Natural killer cell treated with Interleukin-12 subunit alpha and Interleukin-12 subunit beta and Interleukin-15 and Interleukin-18, amount 100 ng/mL, for 72 hours (primary cell): ENCODE data around the gene CAMK1D. TPM values are rescaled to one million over a fixed set of nuclear protein-coding genes. Genes with fewer than 3 reads are reported as not detected.
"Not testable (repeated sequence)": the region's sequence is repeated elsewhere in the genome, so short reads cannot be mapped to it uniquely, and the experiment has no call there.

ENCODE experiments used
- ATAC-seq, 2 donors: fragments of 150-1000 bp; cut with Tn5 transposase in 1 of 2; sonication (Bioruptor Pico), chemical (Tn5 transposase) in 1 of 2; 2 replicates each; pipeline ENCODE4 v1.10.0; 2021
- DNase-seq: peaks from one replicate; pipeline ENCODE4 v3.0.0; 2022; ENCODE audit warnings: low spot score
- H3K27ac Mint-ChIP-seq, 2 donors: 1 replicate in 1 of 2; 2 replicates in 1 of 2; pipeline ENCODE4 v1.8.0; 2022; ENCODE audit warnings: mixed read lengths in 2 of 2, mild to moderate bottlenecking in 1 of 2, moderate library complexity in 1 of 2
- H3K27me3 Mint-ChIP-seq, 2 donors: 1 replicate in 1 of 2; 2 replicates in 1 of 2; pipeline ENCODE4 v1.8.0; 2022; ENCODE audit warnings: mixed read lengths in 2 of 2
- H3K36me3 Mint-ChIP-seq: one replicate; pipeline ENCODE4 v1.8.0; 2022; ENCODE audit warnings: mixed read lengths
- H3K4me1 Mint-ChIP-seq, 2 donors: 1 replicate in 1 of 2; 2 replicates in 1 of 2; pipeline ENCODE4 v1.8.0; 2022; ENCODE audit warnings: low read depth in 2 of 2, mixed read lengths in 2 of 2, mild to moderate bottlenecking in 1 of 2
- H3K4me3 Mint-ChIP-seq: one replicate; pipeline ENCODE4 v1.8.0; 2022; ENCODE audit warnings: mixed read lengths
- H3K9me3 Mint-ChIP-seq: 2 replicates; pipeline ENCODE4 v1.8.0; 2022; ENCODE audit warnings: mixed read lengths
- total RNA-seq, 2 donors: library from RNA; stranded (reverse); gene quantifications; one replicate each; pipeline ENCODE4 v1.2.3, GENCODE V29; 2022

Gene CAMK1D
- total RNA-seq, 2 donors from 2014 or later, result 16.3 to 36.9 TPM

DNA sequence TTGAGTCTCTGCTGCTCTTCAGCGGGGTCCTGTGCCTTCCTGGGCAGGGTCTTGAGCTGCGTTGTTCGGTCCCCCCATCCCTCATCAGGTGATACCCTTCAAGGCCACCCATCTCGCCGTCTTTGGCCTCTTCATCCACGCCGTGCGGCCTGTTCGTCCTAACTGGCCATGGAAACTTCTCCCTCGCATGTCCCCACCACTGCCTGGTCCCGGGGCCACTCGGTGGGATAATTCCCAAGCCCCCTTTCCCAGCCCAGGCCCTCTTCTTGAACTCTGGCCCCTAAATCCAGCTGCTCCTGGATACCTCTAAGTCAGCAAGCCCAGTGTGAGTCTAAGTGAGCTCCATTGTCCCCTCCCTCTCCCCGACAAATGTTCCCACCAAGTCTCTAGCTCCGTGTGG, 74.5 kb downstream of the CAMK1D start:
- Mint-ChIP-seq H3K9me3 (no peaks in the 10 kb centered on the region), H3K4me1 (peaks cover 13 to 29% of the 10 kb centered on the region in 2 donors), H3K4me3 (no peak overlapping the region), H3K36me3 (no peaks in the 10 kb centered on the region), H3K27me3 (no peaks in the 10 kb centered on the region), H3K27ac (peak overlapping the region in 1 of 2 donors; percentile 28)
- ATAC-seq (no peak), DNase-seq (no peak)

DNA sequence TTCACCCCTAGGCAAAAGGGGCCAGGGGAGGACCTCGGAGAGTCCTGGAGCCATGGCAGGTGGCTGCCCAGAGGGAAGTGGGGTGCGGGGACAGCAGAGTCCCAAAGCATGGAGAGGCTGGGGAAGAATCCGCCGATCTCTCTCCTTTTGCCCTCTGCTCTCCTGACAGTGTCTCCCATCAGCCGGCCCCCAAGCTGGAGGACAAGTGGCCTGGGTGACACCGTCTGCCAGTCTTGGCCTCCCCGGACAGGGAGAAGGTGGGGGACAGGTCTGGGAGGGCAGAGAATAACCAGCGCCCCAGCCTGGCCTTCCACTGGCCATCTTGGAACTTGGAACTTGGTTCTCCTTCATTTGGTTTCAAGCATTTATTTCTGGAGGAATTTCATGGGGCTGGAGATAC, 77.9 kb downstream of the CAMK1D start:
- Mint-ChIP-seq H3K9me3 (no peaks in the 10 kb centered on the region), H3K27ac (no peak overlapping the region), H3K27me3 (no peaks in the 10 kb centered on the region), H3K4me1 (peaks cover 8 to 31% of the 10 kb centered on the region in 2 donors), H3K36me3 (no peaks in the 10 kb centered on the region), H3K4me3 (no peak overlapping the region)
- DNase-seq (no peak), ATAC-seq (no peak)

DNA sequence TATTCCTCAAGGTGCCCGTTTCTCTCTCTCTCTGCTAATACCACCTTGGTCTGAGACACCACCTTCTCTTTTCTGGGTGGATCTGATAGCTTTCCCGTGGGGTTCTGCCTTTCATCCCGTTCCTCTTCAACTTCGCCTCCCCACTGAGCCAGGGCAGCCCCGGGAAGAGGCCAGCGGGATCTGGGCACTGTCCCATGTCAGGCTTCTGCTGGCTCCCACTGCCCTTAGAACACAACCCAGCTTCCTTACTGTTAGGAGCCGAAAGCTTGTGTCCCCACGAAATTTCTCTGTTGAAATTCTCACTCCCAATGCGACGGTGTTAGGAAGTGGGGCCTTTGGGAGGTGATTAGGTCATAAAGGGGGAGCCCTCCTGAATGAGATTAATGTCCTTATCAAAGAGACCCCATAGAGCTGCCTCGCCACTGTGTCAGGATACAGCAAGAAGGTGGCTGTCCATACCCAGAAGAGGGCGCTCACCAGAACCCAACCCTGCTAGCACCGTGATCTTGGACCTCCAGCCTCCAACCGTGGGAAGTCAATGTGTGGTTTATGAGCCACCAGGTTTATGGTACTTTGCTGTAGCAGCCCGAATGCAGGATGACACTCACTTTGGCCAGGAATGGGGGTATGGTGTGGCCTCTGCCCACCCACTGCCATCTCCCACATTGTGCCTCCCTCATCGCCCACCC, 79.2 kb downstream of the CAMK1D start:
- no peak for ATAC-seq
- DNase-seq, result no peak
- no peak overlapping the region for H3K27ac Mint-ChIP-seq
- H3K9me3 Mint-ChIP-seq, result no peaks in the 10 kb centered on the region
- no peak overlapping the region for H3K4me3 Mint-ChIP-seq
- H3K27me3 Mint-ChIP-seq, result no peaks in the 10 kb centered on the region
- H3K4me1 Mint-ChIP-seq, result peaks cover 6 to 30% of the 10 kb centered on the region in 2 donors
- no peaks in the 10 kb centered on the region for H3K36me3 Mint-ChIP-seq

DNA sequence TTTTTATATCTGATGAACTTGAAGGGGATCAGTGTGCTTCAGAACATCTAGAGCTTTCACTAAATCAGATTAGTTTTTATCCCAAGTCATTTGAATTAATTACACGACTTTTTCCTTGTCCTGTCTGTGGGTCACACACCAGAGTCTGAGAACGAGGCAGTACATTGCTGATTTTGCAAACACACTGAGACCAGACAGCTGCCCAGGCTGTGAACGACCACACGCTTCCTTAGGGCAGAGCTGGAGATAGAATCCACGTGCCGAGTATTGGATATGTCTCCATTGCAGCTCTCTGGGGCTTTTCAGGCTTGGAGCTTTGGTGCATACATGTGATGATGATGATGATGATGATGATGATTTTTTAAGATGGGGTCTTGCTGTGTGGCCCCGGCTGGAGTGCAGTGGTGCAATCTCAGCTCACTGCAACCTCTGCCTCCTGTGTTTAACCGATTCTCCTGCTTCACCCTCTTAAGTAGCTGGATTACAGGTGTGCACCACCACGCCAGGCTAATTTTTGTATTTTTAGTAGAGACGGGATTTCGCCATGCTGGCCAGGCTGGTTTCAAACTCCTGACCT, 81.1 kb downstream of the CAMK1D start:
- DNase-seq (no peak), ATAC-seq (no peak)
- Mint-ChIP-seq H3K27ac (no peak overlapping the region), H3K9me3 (no peaks in the 10 kb centered on the region), H3K27me3 (no peaks in the 10 kb centered on the region), H3K4me3 (no peak overlapping the region), H3K36me3 (no peaks in the 10 kb centered on the region), H3K4me1 (peaks cover 6 to 15% of the 10 kb centered on the region in 2 donors)

DNA sequence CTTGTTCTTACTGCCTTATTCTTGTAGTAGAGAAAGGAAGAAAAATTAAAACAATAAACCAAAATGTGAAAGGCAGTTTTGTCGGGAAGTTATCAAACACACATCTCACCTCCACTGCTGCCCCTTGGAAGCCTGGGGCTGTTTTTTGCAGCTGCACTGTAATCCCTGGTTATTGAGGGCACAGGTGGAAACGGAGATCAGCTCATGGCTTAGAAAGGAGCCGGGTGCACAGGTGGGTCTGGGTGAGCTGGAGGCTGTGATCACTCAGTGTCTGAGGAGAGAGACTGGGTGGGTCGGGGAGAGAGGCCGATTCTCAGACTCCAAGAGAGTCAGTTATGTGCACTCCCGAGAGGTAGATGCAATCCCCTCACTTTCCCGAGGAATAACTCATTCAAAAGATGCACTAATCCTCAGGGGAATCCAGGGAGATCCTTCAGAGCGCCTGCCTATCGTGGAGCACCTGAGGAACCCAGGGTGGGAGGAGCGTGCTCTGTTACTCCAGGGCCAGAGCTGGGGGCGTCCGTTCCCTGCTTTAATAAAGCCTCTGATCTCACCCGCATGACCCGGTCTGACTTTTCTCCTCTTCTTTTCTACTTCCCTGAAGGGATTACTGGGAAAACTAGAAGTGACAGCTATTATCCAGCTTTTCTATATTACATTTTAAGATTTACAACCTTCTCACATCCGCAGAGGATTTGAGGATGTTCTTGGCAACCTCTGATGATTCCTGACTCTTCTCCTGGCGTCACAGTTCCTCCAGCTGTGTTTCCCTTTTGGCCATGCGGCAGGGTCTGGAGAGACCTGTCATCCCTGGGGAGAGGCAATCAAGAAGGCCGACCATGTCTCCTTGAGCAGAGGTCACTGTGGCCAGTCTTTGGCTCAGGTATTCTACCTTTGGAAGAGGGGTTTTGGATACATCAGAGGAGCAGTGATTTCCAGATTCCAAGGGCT, 82.1 kb downstream of the CAMK1D start:
- no peak for ATAC-seq
- Mint-ChIP-seq H3K9me3 (no peaks in the 10 kb centered on the region), H3K27ac (peak overlapping the region in 1 of 2 donors; percentile 2), H3K4me1 (peaks cover 6 to 14% of the 10 kb centered on the region in 2 donors), H3K27me3 (no peaks in the 10 kb centered on the region), H3K4me3 (no peak overlapping the region), H3K36me3 (no peaks in the 10 kb centered on the region)
- DNase-seq, result no peak

DNA sequence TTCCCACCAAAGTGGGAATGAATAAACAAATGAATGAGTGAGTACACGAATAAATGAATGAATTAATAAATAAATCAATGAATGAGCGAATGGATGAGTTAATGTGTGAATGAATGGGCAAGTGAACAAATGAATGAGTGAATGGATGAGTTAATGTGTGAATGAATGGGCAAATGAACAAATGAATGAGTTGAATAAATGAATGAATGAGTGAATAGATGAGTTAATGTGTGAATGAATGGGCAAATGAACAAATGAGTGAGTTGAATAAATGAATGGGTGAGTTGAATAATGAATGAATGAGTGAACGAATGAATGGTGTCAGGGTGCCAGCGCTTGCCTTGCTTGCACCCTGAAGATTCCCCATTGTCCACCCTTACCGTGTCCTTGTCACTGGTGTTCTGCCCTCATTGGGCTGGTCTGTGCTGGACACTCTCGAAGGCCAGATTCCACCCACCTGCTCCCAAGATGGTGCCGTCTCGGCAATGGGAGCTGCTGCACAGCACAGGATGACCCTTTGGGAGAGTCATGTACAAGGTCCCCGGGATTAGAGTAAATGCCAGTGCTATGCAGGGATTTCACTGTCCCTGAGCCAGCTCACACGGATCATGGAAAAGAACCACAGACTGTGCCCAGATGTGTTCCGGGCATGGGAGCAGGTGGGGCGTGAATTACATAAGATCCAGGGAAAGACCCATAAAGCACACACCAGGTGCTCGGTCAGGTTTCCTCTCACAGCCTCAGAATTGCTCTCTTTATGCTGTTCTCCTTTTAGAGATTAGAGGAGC, 83.2 kb downstream of the CAMK1D start:
- Mint-ChIP-seq H3K36me3 (no peaks in the 10 kb centered on the region), H3K27me3 (no peaks in the 10 kb centered on the region), H3K27ac (peak overlapping the region in 1 of 2 donors; percentile 2), H3K4me1 (peaks cover 6 to 14% of the 10 kb centered on the region in 2 donors), H3K4me3 (no peak overlapping the region), H3K9me3 (no peaks in the 10 kb centered on the region)
- ATAC-seq, result no peak
- DNase-seq, result no peak

DNA sequence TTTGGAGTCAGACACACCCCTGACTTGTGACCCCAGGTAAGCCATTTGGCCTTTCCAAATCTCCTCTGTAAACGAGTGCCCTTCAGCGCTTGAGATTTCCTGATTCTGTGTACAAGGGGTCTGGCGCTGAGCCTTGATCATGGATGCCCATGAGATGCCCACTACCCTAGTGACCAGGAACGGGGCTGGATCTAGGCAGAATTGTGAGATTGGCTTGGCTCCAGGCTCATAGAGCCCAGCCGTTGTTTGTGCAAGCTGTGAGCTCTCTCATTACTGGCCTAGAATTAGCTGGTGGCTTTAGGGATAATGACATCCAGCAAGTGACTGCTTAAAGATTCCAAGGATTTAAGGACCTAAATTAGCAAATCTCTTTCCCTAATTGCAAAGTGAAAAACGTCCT, 84.9 kb downstream of the CAMK1D start:
- DNase-seq (no peak), ATAC-seq (no peak)
- H3K27me3 Mint-ChIP-seq, result no peaks in the 10 kb centered on the region
- peaks cover 5% of the 10 kb centered on the region for H3K36me3 Mint-ChIP-seq
- H3K27ac Mint-ChIP-seq, result peak overlapping the region in 1 of 2 donors; percentile 41
- no peaks in the 10 kb centered on the region for H3K9me3 Mint-ChIP-seq
- H3K4me3 Mint-ChIP-seq, result no peak overlapping the region
- H3K4me1 Mint-ChIP-seq, result peaks cover 11% of the 10 kb centered on the region in 2 donors

DNA sequence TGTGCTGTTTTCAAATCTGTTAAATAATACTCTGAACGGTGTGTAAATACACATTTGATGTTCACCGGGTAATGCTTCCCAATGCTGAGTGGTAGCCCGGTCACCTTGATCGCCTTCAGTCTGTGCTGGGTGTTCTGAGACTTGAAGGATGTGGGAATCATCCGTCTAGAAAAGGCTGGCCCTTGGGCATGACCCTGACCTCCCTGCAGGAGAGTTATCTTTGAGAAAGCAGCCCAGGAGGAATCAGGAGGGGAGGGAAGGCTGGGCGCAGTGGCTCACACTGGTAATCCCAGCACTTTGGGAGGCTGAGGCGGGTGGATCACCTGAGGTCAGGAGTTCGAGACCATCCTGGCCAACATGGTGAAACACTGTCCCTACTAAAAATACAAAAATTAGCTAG, 85.3 kb downstream of the CAMK1D start:
- not testable (repeated sequence) for H3K36me3 Mint-ChIP-seq, H3K27me3 Mint-ChIP-seq, H3K4me3 Mint-ChIP-seq, ATAC-seq, DNase-seq, H3K9me3 Mint-ChIP-seq
- H3K27ac Mint-ChIP-seq, result peak overlapping the region in 1 of 2 donors; percentile 41
- peaks cover 14% of the 10 kb centered on the region in 2 donors for H3K4me1 Mint-ChIP-seq

DNA sequence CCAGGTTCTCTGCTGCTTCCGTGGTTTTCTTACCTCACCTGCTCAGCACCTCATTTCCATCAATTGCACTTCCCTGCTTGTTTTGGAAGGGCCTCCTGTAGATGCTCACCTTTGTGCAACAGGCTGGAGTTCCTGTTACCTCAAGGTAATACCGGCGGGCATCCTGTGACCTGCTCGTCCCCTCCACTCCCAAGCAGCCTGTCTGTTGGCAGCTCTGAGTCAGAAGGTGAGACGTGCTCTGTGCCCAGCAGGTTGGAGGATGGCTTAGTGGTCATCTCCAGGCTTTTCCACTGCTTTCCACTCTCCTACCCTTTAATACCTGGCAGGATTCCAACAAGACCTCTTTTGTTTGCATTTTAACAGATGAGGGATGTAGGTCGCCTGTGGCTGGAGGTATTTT, 86.0 kb downstream of the CAMK1D start:
- ATAC-seq (no peak), DNase-seq (no peak)
- Mint-ChIP-seq H3K27me3 (no peaks in the 10 kb centered on the region), H3K4me1 (peaks cover 9 to 12% of the 10 kb centered on the region in 2 donors), H3K27ac (no peak overlapping the region), H3K9me3 (peaks cover 5% of the 10 kb centered on the region), H3K36me3 (peaks cover 11% of the 10 kb centered on the region), H3K4me3 (no peak overlapping the region)

DNA sequence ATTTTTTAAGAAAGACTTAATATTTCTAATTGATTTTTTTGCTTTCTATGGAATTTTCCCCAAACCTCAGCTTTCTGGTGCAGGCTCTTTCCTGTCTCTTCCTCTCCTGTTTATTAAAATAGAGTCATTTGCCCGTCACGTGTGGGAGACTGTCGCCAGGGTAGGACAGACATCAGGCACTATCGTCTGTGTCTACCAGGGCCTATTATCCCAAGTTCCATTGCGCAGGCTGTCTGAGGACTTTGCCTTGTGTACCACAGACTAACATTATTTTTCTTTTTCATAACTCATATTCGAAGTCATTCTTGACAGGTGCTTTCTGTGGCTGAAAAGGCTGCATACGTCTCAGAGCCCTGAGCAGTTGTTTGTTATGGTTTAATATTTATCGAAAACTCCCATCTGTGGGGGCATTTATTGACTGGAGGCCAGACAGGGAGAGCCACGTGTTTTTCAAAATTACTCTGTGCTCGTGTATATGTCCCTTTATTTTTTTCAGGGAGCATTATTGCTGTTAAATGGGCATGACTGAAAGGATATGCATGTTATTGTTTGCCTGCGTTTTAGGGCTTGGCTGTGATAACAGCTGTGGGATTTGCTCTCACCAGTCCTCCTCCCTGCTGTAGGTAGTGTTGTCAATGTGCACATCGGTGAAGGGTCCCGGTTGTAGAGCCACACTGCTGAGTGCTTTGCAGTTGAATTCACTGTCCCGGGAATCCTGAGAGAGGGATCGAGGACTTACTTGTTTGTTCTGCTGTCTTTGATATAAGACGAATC, 89.8 kb downstream of the CAMK1D start:
- no peak for DNase-seq
- Mint-ChIP-seq H3K27me3 (no peaks in the 10 kb centered on the region), H3K4me3 (no peak overlapping the region), H3K4me1 (peaks cover 7 to 9% of the 10 kb centered on the region in 2 donors), H3K36me3 (peaks cover 11% of the 10 kb centered on the region), H3K9me3 (peaks cover 5% of the 10 kb centered on the region), H3K27ac (no peak overlapping the region)
- ATAC-seq, result no peak

DNA sequence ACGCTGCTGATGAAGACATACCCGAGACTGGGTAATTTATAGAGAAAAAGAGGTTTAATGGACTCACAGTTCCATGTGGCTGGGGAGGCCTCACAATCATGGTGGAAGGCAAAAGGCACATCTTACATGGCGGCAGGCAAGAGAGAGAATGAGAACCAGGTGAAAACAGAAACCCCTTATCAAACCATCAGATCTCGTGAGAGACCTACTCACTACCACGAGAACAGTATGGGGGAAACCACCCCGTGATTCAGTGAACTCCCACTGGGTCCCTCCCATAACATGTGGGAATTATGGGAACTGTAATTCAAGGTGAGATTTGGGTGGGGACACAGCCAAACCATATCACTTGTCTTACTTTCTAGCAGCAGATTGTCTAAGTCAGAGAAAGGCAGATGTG, 90.4 kb downstream of the CAMK1D start:
- H3K9me3 Mint-ChIP-seq, DNase-seq, H3K4me3 Mint-ChIP-seq, H3K27ac Mint-ChIP-seq, H3K27me3 Mint-ChIP-seq, ATAC-seq, H3K4me1 Mint-ChIP-seq: not testable (repeated sequence)
- peaks cover 11% of the 10 kb centered on the region for H3K36me3 Mint-ChIP-seq

DNA sequence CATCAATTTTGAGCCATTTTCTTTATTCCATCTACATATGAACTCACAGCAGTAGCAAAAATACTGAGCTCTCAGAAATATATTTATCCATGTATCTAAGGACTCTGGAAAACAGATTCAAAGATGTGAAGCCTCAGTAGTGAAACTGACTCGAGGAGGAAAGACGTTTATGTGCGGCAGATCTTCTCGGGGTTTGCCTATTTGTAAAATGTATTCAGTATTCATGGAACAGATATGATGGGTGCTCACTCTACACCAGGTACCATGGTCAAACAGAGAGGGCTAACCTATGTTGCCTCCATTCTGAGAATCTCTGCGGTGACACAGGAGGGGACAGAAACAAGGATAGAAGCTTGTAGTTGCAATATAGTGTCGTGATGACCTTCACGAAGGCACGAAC, 93.7 kb downstream of the CAMK1D start:
- H3K4me3 Mint-ChIP-seq, result no peak overlapping the region
- H3K27me3 Mint-ChIP-seq, result peaks cover 0 to 2% of the 10 kb centered on the region in 2 donors
- peaks cover 5% of the 10 kb centered on the region for H3K9me3 Mint-ChIP-seq
- DNase-seq, result no peak
- H3K27ac Mint-ChIP-seq, result no peak overlapping the region
- H3K36me3 Mint-ChIP-seq, result peaks cover 11% of the 10 kb centered on the region
- H3K4me1 Mint-ChIP-seq, result peaks cover 15 to 16% of the 10 kb centered on the region in 2 donors
- ATAC-seq, result no peak
